Stimulated activated CD4-positive, alpha-beta T cell treated with anti-CD3 and anti-CD28 coated beads, Interleukin-12 subunit alpha, Interleukin-12 subunit beta, amount 100 ng/mL, for 48 hours (primary cell): Measurements from ENCODE around the gene DPYSL4.
"Not testable (repeated sequence)": the region's sequence is repeated elsewhere in the genome, so short reads cannot be mapped to it uniquely, and the experiment has no call there.

Experiments
- DNase-seq, 3 donors: peaks; one replicate each; pipeline ENCODE4 v3.0.0-alpha.2; 2020; ENCODE audit warnings: low read depth in 2 of 3, low spot score in 1 of 3

The DPYSL4 gene

DNA sequence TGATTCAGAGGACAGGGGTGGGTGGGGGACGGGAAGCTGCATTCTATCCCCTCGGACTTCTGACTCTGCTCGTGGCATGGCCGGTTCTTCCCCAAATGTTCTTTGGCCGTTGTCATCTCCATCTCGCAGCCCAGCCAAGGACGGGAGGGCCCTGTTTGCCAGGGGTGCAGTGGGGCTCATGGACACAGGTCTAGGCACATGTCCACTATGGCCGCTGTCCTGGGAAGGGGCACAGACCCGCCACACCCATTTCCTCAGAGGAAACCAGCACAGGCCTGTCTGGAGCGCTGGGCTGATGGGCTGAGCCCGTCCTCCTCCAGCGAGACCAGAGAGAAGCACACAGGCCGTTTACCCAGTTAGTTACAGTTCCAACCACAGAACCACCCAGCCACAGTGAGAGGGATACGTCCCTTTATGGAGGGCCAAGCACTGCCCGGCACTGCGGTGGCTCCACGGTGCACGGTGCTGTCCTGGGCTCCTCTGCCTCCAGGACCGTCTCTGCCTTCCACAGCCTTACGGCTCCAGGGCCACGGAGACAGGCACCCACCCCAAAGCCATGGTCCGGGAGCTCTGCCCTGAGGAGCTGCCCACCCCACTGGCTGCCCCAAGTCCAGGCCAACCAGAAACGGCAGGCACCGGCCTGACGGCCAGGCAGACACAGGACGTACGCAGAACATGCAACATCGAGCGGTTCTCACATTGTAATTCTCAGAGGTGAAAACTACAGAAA lies 20.2 kb downstream of the DPYSL4 start:
- no peak for DNase-seq

DNA sequence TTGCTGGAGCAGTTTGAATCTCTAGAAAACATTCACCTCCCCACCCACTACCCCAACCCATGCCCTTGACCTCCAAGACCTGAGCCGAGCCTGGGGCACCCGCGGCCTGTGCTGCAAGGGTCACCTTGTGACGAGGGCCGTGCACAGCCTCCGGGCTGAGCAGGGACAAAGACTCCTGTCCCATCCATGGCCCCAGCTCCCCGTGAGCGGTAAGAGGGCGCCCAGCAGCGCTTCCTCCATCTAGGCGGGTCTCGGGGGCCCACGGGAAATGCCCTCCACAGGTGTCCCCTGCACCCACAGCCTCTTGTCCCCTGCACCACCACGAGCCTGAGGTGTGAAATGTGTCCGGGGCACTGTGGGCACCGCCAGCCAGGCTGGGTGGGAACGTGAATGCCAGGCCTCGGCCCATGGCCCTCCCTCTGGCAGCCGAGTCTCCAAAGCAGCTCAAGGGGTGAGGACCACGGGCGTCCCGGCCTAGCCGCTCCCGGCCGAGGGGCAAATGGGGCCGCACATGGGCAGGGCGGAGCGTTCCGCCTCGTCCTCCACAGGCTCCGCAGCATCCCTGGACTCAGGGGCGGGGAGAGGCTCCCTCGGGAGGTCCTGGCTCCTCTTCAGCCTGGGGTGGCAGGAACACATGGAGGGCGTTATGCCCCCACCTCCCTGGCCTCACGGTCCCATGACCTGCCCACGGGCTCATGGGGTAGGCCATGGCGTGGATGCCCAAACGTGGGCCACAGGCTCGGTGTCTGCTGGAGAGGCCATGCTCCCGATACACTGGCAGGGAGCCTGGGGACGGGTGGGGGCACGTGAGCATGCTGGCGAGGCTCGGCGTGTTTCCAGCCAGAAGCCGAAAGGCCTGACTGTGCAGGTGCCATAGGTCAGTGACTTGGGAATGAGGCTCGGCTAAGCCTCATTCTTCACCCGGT lies 21.1 kb downstream of the DPYSL4 start:
- no peak for DNase-seq

DNA sequence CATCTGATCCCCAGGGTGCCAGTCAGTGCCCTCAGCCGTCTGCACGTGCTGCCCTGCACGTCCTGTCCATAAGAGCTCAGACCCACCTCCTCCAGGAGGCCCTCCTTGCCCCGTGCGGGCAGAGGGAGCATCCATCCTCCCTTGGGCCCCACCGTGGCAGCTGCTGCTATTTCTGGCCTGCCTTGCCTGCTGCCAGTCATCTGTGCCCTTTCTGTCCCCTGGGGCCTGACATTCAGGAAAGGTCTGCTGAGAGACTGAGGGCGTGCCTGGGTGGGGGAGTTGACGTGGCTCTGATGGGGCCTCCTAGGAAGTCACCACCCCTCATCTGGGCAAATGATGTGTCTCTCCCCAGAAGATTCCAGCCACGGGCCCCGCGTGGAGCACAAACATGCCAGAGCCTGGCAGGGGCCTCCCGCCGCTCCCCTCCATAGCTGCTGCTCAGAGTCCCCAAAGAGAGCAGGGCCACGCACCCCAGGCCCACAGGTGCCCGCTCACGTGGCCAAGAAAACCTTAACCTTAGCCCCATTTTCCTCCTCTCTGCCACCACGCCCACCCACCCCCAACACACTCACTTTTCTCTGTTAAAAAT lies 21.8 kb downstream of the DPYSL4 start:
- no peak for DNase-seq

DNA sequence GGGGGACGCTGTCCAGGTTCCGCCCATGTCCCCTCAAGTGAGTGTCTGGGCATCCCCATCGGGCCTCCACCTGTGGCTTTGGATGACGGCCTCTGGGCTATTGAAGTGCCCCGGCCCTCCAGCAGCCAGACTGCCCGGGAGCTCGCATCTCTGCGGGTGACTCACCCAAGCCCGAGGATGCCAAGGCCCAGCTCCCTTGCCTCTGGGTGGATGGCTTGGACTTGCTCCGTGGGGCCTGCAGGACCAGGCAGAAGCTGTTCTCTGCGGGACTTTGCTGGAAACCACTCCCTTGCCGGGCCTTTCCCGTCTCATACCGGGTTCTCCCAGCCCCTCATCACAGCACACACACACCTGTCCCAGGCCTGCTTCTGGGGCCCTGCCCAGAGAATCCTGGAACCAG lies 22.4 kb downstream of the DPYSL4 start:
- DNase-seq, result no peak

DNA sequence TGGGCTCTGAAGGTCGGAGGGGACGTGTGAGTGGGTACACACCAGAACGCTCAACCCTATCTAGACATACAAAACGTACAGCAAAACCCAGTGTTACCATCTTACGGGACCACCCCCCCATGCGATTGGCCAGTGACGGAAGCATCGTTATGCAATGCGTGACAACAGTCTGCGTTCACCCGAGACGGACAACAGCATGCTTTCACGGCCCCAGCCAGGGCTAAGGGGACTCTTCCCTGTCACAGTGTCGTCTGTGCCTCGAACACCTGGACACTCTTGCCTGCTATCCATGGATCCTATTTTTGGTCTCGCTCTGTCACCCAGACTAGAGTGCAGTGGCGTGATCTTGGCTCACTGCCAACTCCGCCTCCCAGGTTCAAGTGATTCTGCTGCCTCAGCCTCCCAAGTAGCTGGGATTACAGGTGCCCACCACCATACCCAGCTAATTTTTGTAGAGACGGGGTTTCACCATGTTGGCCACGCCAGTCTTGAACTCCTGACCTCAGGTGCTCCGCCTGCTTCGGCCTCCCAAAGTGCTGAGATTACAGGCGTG lies 23.3 kb downstream of the DPYSL4 start:
- DNase-seq, result no peak

DNA sequence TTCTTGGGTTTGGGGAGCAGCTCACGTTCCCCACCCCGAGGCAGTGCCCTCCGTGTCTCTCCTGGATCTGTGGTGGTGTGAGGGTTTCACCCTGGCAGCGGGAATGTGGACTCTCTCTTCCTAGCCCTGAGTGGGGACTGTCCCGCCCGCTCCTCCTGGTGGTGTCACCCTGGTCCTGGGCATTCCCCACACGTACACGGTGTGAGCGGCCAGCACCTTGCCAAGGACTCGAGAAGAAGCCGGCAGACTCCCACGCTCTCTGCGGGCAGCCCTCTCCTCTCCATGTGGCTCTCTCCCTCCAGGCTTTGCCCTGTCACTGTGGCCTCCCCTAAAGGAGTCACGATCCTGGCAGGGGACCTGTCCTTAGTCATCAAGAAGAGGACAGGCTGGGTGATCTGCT lies 24.0 kb downstream of the DPYSL4 start:
- DNase-seq, result no peak

DNA sequence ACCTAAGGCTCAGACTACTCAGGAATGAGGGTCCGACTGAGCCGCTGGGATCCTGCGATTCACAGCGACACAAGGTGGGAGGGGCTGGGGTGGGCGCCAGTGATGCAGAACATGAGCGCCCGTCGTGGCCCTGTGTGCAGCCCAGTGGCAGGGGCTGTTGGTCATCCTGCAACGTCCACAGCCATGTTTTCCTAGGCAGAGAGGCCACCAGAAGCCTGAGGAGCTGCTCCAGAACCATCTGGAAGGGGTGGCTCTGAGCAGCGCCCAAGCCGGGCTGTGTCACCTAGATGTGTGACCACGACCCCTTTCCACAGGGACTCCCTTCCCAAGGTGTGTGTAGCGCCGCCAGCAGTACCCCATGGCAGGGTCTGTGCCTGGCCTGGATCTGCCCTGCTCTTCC lies 24.5 kb downstream of the DPYSL4 start:
- DNase-seq, result no peak

DNA sequence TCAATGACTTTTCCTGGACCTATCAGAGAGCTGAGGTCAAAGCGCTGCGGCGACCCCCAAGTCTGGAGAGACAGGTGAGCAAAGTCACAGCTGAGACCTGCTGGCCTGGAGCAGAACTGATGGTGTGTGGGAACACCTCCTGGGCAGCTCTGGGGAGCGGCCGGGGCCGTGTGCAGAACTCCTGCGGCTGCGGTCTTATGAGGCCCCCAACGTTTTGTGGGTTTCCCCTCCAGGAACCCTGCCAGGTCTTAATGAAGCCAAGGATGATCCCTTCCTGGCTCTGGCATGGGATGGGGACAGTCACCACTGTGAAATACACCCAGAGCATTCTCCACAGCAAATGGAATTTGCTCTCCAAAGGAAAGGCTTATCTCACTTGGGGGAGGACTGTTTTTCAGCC lies 26.1 kb downstream of the DPYSL4 start:
- no peak for DNase-seq

DNA sequence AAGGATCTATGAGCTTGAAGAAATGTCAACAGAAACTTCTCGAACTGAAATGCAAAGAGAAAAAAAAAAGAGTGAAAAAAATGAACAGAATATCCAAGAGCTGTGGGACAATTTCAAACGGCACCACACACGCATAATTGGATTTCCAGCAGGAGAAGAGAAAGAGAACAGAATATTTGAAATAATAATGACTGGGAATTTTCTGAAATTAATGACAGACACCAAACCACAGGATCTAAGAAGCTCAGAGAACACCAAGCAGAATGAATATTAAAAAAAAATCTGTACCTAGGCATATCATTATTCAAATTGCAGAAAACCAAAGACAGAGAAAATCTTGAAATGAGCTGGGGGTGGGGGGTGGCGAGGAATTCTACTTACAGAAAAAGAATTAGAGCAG lies 27.2 kb downstream of the DPYSL4 start:
- DNase-seq, result no peak

DNA sequence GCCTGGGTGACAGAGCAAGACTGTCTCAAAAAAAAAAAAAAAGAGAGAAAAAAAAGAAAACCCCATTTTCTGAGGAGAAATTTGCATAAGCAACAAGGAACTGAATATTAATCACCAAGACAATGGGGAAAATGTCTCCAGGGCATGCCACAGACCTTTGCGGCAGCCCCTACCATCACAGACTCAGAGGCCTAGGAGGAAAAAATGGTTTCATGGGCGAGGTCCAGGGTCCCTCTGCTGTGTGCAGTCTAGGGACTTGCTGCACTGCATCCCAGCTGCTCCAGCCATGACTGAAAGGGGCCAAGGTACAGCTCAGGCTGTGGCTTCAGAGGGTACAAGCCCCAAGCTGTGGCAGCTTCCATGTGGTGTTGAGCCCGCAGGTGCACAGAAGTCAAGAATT lies 29.7 kb downstream of the DPYSL4 start:
- not testable (repeated sequence) for DNase-seq

DNA sequence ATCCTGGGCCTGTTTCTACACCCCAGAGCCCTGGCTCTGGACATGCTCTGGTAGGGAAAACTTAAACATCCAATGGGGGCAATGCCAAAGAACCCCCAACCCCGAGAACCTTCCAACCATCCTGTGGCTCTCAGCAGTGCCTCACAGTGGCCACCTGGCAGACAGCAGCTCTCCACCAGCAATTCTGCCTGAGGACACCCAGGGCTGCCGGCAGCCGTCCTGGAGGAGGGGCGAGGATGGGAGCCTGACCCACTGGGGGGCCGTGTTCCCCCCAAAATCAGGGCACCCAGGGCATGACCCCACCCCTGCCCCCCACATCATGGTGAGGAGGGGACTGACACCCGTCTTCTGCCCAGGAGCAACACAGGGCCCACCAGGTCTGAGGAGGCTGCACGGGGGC lies 32.7 kb downstream of the DPYSL4 start:
- DNase-seq, result no peak

DNA sequence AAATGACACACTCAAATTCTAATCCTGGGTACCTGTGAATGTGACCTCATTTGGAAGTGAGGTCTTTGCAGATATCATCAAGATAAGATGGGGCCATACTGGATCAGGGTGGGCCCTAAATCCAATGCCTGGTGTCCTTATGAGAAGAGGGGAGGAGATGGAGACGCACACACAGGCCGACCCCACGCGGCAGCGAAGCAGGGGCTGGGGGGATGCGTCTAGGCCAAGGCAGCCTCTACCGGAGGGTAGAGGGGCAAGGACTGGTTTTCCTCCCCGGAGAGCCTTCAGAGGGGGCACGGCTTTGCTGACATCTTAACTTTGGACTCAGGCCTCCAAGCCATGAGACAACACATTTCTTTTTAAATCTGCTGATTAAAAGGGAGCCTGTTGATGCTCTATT lies 33.3 kb downstream of the DPYSL4 start:
- DNase-seq, result no peak

DNA sequence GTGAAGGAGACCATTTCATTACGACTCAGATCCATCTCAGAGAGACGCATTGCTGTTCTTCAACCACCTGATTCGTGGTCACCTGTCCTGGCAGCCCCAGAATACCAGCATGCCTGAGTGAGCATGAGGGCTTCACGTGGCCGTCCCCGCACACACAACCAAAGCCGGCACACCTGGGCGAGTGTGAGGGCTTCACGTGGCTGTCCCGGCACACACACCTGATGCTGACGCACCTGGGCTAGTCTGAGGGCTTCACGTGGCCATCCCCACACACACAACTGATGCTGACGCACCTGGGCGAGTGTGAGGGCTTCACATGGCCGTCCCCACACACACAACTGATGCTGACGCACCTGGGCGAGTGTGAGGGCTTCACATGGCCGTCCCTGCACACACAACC lies 34.2 kb downstream of the DPYSL4 start:
- not testable (repeated sequence) for DNase-seq

DNA sequence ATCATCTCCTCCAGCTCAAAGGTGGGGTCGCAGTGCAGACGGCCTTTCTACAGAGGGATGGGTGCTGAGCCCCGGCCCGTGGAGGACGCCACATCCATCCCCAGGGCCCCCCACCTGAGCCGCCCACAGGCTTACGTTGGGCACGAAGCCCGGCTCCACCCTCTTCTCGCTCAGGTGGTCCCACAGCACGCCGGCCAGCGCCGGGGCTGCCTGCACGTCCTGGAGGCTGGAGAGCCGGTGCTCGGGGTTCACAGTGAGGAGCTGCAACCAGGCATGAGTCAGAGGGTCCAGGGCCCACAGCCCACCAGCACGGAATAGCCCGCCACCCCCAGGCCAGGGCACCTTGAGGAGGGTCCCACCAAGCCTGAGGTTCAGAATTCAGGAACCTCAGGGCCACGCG lies 36.0 kb downstream of the DPYSL4 start:
- DNase-seq, result no peak

DNA sequence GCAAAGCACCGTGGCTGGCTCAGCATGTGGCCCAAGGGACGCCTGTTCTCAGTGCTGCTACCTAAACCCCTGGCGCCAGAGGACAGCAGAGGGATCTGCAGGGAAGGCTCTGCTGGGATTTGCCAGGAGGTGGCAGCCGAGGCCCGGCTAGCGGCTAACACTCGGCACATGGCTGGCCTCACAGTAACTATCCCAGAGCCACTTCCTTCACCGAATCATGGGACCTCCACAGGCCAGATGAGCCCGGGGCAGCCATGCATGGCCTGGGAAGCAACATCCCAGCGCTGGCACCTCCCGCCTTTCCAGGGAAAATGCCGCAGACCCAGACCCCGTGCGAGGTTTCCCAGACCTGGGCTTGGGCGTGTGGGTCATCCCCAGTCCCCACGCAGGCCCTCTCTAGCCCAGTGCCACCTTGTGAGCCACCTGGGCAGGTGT lies 36.4 kb downstream of the DPYSL4 start:
- peak; percentile 52 to 64 (median 53) for DNase-seq

DNA sequence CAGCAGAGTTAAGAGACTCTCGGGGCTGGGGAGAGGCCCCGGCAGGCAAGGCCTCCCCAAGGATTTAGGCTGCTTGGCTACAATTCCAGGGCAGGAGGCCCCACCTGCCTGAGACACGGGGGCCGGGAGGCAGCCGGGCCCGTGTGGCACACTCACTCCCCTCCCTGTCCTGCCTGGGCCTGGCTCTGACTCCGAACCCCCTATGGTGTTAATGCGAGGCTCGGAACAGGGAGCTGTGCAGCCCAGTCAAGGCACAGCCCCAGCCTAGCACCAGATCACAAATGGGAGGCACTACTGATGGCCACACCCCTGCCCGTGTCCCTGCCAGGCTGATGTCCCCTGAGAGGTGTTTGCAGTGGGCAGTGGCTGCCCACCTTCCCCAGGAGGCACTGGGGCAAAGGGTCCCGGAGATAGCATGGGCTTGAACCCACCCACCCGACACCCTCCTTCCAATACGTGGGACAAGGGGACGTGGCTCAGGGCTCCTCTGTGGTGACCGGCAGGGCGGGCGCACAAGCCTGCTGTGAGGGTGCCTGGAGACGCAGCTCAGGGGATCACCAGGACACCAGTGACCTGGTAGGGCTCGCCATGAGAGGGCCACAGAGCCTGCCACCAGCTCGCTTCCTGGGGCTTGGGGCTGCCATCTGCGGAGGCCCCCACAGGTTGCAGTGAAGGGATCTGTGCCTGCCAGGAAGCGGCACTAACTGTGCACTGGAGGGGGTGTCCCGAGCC lies 37.0 kb downstream of the DPYSL4 start:
- DNase-seq, result no peak

DNA sequence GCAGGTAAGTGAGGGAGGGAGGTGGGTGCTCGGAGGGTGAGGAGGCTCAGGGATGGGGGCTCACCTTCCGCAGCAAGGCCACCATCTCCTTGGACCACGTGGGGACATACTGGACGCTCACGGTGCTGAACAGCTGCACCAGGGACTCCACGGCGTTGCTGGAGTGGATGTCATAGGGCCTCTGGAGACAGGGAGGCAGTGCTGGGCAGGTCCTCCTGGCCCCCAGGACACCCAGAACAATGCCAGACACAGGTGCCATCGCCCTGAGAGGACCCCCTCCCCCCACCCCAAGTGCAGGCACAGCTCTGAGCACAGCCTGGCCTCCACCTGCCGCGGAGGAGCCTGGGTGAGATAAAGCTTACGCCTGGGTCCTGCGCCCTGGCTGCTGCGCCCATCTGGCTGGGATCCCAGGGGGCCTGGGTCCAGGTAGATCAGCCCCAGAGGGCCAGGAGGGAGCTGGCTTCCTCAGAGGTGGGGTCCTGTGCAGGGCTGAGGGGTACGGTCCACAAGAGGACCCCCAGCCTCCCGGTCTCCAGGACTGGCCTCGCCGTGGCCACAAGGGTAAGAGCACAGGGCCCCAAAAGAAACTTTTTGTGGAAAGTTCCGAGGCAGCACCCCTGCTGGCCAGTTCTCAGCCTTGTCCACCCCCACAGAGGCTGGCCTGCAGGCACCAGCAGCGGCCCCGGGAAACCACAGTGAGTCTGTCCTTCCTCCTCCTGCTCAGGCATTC lies 37.8 kb downstream of the DPYSL4 start:
- DNase-seq, result no peak

DNA sequence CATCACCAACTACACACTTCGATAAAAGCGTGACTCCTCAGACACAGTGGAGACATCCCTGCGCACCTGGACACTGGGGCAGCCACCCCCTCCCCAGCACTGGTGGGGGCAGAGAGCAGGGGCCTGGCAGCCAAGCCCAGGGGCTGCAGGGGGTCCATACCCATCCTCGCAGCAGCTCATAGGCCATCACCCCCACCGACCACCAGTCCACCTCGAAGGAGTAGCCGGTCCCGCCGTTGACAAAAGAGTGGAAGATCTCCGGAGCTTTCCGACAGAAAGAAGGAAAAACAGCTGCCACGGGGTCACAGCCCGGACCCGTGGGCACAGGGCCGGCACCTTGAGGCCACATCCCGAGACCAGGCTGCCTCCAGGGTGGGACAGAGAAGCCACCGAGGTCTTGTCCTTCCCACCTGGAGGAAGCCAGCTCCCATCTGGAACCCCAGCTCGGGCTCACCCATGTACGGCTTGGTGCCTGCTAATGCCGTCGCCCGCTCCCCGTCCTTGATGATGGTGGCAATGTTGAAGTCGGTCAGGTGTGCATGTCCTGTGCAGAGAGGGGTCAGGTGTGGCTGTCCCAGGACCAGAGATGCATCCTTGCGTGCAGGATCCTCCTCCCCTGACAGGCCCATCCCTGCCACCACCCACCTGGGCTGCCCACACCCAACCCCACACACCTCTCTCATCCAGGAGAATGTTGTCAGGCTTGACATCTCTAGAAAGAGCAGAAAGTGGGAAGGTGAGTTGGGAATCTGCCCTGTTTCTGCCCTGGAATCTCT lies 38.5 kb downstream of the DPYSL4 start:
- no peak for DNase-seq

DNA sequence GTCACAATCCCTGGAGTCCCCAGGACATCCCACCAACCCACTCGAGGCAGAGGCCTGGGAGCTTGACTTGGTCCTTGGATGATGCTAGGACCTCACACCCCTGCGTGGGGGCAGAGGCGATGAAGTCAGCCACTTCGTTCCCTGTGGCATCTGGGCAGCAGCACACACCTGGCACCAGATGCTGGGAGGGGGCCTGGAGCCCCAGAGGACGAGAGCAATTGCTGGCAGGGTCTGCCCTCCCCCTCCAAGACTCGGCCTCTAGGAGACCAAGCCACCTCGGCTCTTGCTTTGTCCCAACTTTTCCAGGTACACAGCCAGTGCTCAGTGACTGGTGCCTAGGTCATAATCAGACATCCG lies 39.1 kb downstream of the DPYSL4 start:
- no peak for DNase-seq
